MM.1S (cell line): ENCODE measurements around the gene OR10K1.

Source experiments
- DNase-seq: peaks from one replicate; pipeline ENCODE4 v3.0.0-alpha.2; 2015
- H2AFZ ChIP-seq: fragments of 300-600 bp; sonication (generic); 2 replicates; pipeline ENCODE4 v1.6.0; 2016; ENCODE audit warnings: antibody characterized with exemption, low read length
- H3F3A ChIP-seq: fragments of 300-600 bp; sonication (generic); 2 replicates; pipeline ENCODE4 v1.6.1; 2016; ENCODE audit warnings: mild to moderate bottlenecking, antibody characterized with exemption, low read length, moderate library complexity, mixed read lengths; ENCODE audit not compliant: insufficient read depth
- H3K27ac ChIP-seq: fragments of 300-600 bp; sonication (generic); 2 replicates; pipeline ENCODE4 v1.5.1; 2016; ENCODE audit warnings: mild to moderate bottlenecking, low read length
- H3K27me3 ChIP-seq: fragments of 300-600 bp; sonication (generic); replicated peaks from 2 replicates; pipeline ENCODE4 v1.6.0; 2016; ENCODE audit warnings: low read length; ENCODE audit not compliant: insufficient read depth
- H3K36me3 ChIP-seq: fragments of 300-600 bp; sonication (generic); replicated peaks from 2 replicates; pipeline ENCODE4 v1.6.1; 2016; ENCODE audit warnings: mild to moderate bottlenecking, low read length, mixed read lengths; ENCODE audit not compliant: insufficient read depth
- H3K4me1 ChIP-seq: fragments of 300-600 bp; sonication (generic); 2 replicates; pipeline ENCODE4 v1.6.1; 2016; ENCODE audit warnings: low read length, mixed read lengths
- H3K4me2 ChIP-seq: fragments of 300-600 bp; sonication (generic); 2 replicates; pipeline ENCODE4 v1.6.0; 2016; ENCODE audit warnings: low read depth, low read length
- H3K4me3 ChIP-seq: fragments of 300-600 bp; sonication (generic); 2 replicates; pipeline ENCODE4 v1.5.1; 2016; ENCODE audit warnings: low read length, mixed read lengths
- H3K79me2 ChIP-seq: fragments of 300-600 bp; sonication (generic); 2 replicates; pipeline ENCODE4 v1.6.1; 2016; ENCODE audit warnings: mixed run types, low read length, mixed read lengths
- H3K9ac ChIP-seq: fragments of 300-600 bp; sonication (generic); 2 replicates; pipeline ENCODE4 v1.6.1; 2016; ENCODE audit warnings: low read length, mixed read lengths
- H3K9me2 ChIP-seq: fragments of 300-600 bp; sonication (generic); replicated peaks from 2 replicates; pipeline ENCODE4 v1.6.1; 2016; ENCODE audit warnings: mild to moderate bottlenecking, low read length, mixed read lengths; ENCODE audit not compliant: insufficient read depth
- H3K9me3 ChIP-seq: fragments of 300-600 bp; sonication (generic); replicated peaks from 2 replicates; pipeline ENCODE4 v1.6.1; 2016; ENCODE audit warnings: mild to moderate bottlenecking, low read length, mixed read lengths; ENCODE audit not compliant: insufficient read depth
- H4K20me1 ChIP-seq: fragments of 300-600 bp; sonication (generic); 2 replicates; pipeline ENCODE4 v1.6.1; 2016; ENCODE audit warnings: mild to moderate bottlenecking, low read length, moderate library complexity, mixed read lengths; ENCODE audit not compliant: insufficient read depth
- CTCF ChIP-seq: fragments of 300-600 bp; sonication (generic); IDR thresholded peaks from 2 replicates; pipeline ENCODE4 v1.5.1; 2016; ENCODE audit warnings: antibody characterized with exemption, low read length, mixed read lengths
- EZH2 ChIP-seq: fragments of 300-600 bp; sonication (generic); optimal IDR thresholded peaks from 2 replicates; pipeline ENCODE3; 2017; ENCODE audit warnings: low read depth, mild to moderate bottlenecking, antibody characterized with exemption, low read length, mixed read lengths
- EZH2phosphoT487 ChIP-seq: fragments of 300-600 bp; sonication (generic); IDR thresholded peaks from 2 replicates; pipeline ENCODE4 v1.6.1; 2018; ENCODE audit warnings: antibody characterized with exemption, low read length

The OR10K1 gene

GRCh38 chr1:158516966-158517365 lies 55.3 kb downstream of the OR10K1 start:
- Histone ChIP-seq H3F3A (no peaks in the 10 kb centered on the region), H3K9me3 (no peaks in the 10 kb centered on the region), H3K27ac (no peak overlapping the region), H3K27me3 (no peaks in the 10 kb centered on the region), H3K4me2 (no peak overlapping the region), H4K20me1 (no peaks in the 10 kb centered on the region), H3K9me2 (no peaks in the 10 kb centered on the region), H3K4me3 (no peak overlapping the region), H2AFZ (no peak overlapping the region), H3K9ac (no peak overlapping the region), H3K79me2 (no peaks in the 10 kb centered on the region), H3K4me1 (no peaks in the 10 kb centered on the region), H3K36me3 (no peaks in the 10 kb centered on the region)
- DNase-seq: no peak
- TF ChIP-seq EZH2 (no peak), EZH2phosphoT487 (no peak), CTCF (no peak)
